HG03196 (cell line): Measurements from ENCODE around the gene CNOT4.

Experiments
- ATAC-seq: cut with Tn5 transposase; IDR thresholded peaks from one replicate; pipeline ENCODE4 v1.9.1; 2021; ENCODE audit not compliant: unreplicated experiment

The CNOT4 gene

GRCh38 chr7:135405969-135406368 is 103.9 kb downstream of the CNOT4 start:
- no peak for ATAC-seq

GRCh38 chr7:135403302-135403701 is 106.6 kb downstream of the CNOT4 start:
- no peak for ATAC-seq

- ATAC-seq, result no peak
Observed at GRCh38 chr7:135397689-135398088, 112.2 kb downstream of the CNOT4 start.

DNA sequence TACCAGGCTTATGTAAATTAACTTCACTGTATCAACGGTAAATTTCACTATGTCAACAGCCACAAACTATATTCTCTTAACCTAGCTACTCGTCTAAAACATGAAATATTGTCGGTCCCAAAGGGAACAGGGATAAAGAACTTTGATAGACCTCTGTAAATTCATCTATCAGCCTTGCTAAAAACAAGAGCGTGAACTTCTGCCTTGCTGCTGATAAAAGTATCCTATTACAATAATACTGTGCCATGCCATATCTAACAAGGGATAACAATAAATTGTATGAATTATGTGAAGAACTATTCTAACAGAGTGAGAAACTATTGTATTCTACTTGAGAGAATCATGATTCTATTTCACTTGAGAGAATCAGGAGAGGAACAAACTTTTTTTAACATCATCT is 117.2 kb downstream of the CNOT4 start:
- ATAC-seq, result no peak

GRCh38 chr7:135391514-135391913 is 118.4 kb downstream of the CNOT4 start:
- no peak for ATAC-seq

GRCh38 chr7:135390829-135391228 is 119.1 kb downstream of the CNOT4 start:
- no peak for ATAC-seq

- no peak for ATAC-seq
Observed at GRCh38 chr7:135389971-135390370, 119.9 kb downstream of the CNOT4 start.

- no peak for ATAC-seq
Observed at GRCh38 chr7:135388616-135389015, 121.3 kb downstream of the CNOT4 start.

GRCh38 chr7:135386776-135387175 is 123.1 kb downstream of the CNOT4 start:
- ATAC-seq, result no peak

GRCh38 chr7:135386181-135386580 is 123.7 kb downstream of the CNOT4 start:
- ATAC-seq, result no peak

GRCh38 chr7:135385209-135385608 is 124.7 kb downstream of the CNOT4 start:
- no peak for ATAC-seq

DNA sequence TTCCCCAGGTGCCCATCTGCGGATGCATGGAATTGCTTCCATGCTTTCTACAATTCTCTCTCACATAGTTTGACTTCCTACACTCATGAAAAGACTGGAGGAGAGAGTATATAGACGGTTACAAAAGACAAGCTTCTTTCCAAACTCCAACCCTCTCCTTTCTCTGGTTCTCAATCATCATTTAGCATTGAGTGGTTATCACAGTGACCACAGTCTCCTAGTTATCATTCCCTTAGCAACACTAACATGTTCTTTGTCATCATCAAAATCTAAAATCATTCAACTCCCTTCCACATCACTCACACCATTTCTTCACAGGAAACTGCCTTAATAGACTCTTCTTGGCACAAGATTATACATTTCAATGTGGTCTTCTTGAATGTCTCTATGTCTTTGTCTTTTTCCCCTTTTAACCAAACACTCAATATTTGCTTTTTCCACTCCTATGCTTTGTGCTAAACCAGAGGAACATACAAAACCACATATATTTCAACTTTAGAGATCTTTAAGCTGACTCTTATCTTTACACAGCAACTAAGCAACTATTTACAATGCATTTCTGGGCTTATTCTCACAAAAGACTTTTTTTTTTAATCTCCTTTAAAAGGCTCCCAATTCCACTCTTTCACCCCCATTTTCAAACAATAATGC is 126.3 kb downstream of the CNOT4 start:
- ATAC-seq, result no peak

- no peak for ATAC-seq
Observed at GRCh38 chr7:135382173-135382572, 127.7 kb downstream of the CNOT4 start.

- no peak for ATAC-seq
Observed at GRCh38 chr7:135381369-135381768, 128.5 kb downstream of the CNOT4 start.

- no peak for ATAC-seq
Observed at GRCh38 chr7:135380351-135380750, 129.6 kb downstream of the CNOT4 start.

DNA sequence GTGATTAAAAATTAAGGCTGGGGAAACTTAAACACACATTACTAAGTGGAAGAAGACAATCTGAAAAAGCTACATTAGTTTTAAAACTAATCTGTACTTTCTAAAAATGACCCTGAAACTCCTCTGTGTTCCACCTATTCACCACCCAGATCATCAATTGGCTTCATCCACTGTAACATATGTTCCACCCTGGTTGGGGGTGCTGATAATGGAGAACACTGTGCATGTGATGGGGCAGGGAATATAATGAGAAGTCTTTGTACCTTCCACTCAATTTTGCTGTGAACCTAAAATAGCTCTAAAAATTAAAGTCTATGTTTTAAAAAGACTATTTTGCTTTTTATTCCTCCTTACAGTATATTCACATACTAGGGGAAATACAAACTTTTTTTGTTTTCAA is 132.7 kb downstream of the CNOT4 start:
- ATAC-seq, result no peak

GRCh38 chr7:135375908-135376699 is 133.8 kb downstream of the CNOT4 start:
- ATAC-seq, result no peak

DNA sequence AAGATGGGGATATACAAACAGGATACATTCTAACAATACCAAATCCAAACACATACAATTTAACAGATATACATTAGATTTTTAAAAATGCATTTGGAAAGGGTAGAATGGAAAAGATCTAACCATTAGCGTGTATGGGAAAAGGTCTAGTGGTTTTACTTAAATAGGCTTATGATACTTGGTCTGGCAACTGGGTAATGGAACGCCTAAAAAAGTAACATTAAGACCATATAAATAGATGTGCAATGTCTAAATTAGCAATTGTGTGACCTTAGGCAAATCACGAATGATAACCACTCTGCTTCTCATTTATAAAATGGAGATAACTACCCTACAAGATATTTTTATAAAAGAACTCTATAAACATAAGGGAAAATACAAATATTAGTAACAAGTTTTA is 135.2 kb downstream of the CNOT4 start:
- ATAC-seq, result no peak

- ATAC-seq, result no peak
Observed at GRCh38 chr7:135372222-135372621, 137.7 kb downstream of the CNOT4 start.

DNA sequence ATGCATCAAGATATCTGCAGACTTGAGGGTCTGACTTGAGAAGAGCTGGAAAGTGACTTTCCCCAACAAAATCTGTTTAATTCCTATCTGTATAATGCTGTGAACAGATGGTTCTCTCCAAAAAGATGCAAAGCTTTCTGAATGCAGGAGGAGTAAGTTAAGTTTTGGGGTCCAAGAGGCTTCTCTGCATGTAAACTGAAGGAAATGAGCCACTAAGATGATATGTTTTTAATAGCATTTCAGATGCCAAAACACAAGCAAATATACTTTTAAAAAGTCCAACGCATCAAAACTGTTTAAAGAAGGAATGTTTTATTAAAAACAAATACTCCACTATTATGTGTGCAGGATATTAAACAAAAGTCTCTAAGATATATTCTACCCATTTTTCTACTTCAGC is 139.2 kb downstream of the CNOT4 start:
- ATAC-seq, result no peak

- no peak for ATAC-seq
Observed at GRCh38 chr7:135369405-135369804, 140.5 kb downstream of the CNOT4 start.

DNA sequence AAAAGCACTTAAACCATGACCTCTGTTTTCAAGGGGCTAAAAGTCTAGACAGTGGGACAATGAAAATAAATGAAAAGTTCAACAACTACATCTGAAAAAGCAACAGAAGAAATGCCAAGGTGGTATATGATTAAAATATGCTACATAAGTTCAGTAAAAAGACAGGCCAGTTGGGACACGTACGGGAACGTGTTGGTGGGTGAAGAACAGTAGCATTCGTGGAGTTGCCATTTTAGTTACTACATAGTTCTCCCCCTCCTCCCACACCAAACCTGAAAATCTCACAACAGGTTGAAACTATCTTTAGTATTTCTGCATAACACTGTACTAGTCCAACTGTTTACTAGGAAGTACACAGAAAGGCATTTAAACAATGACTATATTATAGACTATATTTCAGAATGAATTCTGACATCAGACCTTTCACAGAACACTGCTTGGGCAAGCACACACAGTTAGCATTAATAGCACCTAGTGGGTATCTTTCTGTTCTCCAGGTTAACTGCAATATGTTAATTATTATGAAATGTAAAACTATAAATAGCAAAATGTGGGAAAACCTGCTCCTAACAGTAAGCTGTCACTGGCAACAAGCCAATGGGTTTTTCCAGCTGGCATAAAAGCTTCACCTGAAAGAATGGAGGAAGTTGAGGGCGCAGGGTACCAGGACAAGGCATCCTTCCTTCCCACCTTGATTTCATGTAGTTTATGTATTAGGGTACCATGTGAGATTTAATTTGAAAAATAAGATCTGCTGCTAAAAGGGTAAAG is 141.3 kb downstream of the CNOT4 start:
- no peak for ATAC-seq
